Tibial artery (tissue), 4 donors: ENCODE data around the gene MCC.

Experiments
- DNase-seq, 2 donors: peaks; one replicate each; pipeline ENCODE4 v3.0.0-alpha.2; 2019
- H3K27ac ChIP-seq, 2 donors: fragments of 200-600 bp; sonication (generic) in 1 of 2; 1 replicate in 1 of 2; 2 replicates in 1 of 2; pipeline ENCODE4 v1.5.1; 2018 to 2019; ENCODE audit warnings: mild to moderate bottlenecking in 1 of 2
- H3K27me3 ChIP-seq, 2 donors: fragments of 200-600 bp; sonication (generic) in 1 of 2; one replicate each; pipeline versions ENCODE4 v1.5.1 to v1.6.0; 2016 to 2019
- H3K36me3 ChIP-seq, 3 donors: fragments of 200-600 bp; sonication (generic) in 2 of 3; one replicate each; pipeline ENCODE4 v1.5.1; 2016 to 2019; ENCODE audit warnings: mild to moderate bottlenecking in 2 of 3
- H3K4me1 ChIP-seq, 4 donors: fragments of 200-600 bp; sonication (generic) in 2 of 4; 1 replicate in 3 of 4; 2 replicates in 1 of 4; pipeline ENCODE4 v1.5.1; 2016 to 2019
- H3K4me3 ChIP-seq, 2 donors: fragments of 200-600 bp; sonication (generic) in 1 of 2; 1 replicate in 1 of 2; 2 replicates in 1 of 2; pipeline ENCODE4 v1.5.1; 2018 to 2019; ENCODE audit warnings: mild to moderate bottlenecking in 2 of 2
- H3K9me3 ChIP-seq, 3 donors: fragments of 200-600 bp; sonication (generic) in 1 of 3; one replicate each; pipeline ENCODE4 v1.5.1; 2016 to 2019
- intact Hi-C: fragments of 100-400 bp; cut with DNase I; formaldehyde crosslinking; loops from one replicate; pipeline ENCODE4 v1.15.0; 2023; ENCODE audit warnings: low total_unique reads
- TF ChIP-seq, protein P1 (sequence below), 2 experiments: fragments of 200-600 bp in 1 of 2; fragments of 450-650 bp in 1 of 2; IDR thresholded peaks; one replicate each; pipeline ENCODE4 v1.5.1; 2017 to 2019; ENCODE audit warnings: antibody characterized with exemption in 2 of 2, mild to moderate bottlenecking in 1 of 2, moderate library complexity in 1 of 2

The MCC gene

DNA sequence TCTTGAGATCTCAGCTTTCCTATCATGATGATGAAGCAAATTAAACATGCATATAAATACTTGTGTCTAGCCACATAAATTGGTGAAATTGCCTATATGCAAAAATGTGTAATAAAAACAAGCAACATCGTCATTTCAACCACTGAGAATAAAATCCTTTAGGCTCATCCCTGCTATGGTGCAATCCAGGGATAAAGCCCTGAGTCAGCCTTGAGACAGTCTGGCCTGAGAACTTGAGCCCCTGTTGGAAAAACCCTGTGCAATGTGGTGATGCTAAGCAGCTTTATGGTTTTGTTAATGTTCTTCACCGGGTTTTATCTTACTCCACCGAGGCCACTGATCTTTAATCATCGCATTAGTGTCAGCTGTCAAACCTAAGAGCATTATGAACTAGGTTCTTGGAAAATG, 341.1 kb downstream of the MCC start:
- no peaks in the 10 kb centered on the region for H3K9me3 ChIP-seq
- DNase-seq = no peak
- H3K27me3 ChIP-seq = no peaks in the 10 kb centered on the region
- no peaks in the 10 kb centered on the region for H3K4me1 ChIP-seq
- intact Hi-C loops = no loop called here
- H3K36me3 ChIP-seq = no peaks in the 10 kb centered on the region
- H3K27ac ChIP-seq = no peak overlapping the region
- TF ChIP-seq, protein P1, sequence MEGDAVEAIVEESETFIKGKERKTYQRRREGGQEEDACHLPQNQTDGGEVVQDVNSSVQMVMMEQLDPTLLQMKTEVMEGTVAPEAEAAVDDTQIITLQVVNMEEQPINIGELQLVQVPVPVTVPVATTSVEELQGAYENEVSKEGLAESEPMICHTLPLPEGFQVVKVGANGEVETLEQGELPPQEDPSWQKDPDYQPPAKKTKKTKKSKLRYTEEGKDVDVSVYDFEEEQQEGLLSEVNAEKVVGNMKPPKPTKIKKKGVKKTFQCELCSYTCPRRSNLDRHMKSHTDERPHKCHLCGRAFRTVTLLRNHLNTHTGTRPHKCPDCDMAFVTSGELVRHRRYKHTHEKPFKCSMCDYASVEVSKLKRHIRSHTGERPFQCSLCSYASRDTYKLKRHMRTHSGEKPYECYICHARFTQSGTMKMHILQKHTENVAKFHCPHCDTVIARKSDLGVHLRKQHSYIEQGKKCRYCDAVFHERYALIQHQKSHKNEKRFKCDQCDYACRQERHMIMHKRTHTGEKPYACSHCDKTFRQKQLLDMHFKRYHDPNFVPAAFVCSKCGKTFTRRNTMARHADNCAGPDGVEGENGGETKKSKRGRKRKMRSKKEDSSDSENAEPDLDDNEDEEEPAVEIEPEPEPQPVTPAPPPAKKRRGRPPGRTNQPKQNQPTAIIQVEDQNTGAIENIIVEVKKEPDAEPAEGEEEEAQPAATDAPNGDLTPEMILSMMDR (IDR thresholded peaks at IDR 0.05) = no peak
- no peak overlapping the region for H3K4me3 ChIP-seq

DNA sequence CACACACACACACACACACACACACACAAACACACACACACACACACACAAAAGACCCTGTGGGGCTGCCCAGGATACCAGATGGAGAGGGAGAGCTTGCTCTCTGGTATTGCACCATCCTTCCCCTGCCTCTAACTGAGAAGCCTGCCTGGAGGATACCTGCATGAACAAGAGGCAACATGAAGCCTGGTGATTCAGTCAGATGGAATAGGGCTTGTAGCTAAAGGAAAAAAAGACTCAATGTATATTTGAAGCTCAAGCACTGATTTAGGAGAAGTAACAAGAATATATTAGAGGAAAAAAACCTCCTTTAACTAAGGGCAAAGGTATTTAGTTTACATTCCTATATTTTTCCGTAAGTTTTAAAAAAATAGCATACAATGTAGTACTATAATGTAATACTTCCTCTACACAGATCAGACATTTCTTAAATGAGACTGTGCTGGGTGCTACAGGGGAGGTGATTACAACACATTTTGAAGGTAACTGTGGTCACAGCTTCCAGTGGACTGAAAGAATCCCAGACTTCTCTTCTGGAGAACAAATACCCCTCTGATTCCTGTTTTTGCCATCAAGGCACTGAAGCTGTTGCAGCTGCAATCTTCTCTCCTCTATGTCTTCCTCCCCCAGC, 342.4 kb downstream of the MCC start:
- Histone ChIP-seq H3K4me1 (no peaks in the 10 kb centered on the region), H3K4me3 (no peak overlapping the region), H3K27me3 (no peaks in the 10 kb centered on the region), H3K27ac (no peak overlapping the region), H3K36me3 (no peaks in the 10 kb centered on the region), H3K9me3 (no peaks in the 10 kb centered on the region)
- TF ChIP-seq, protein P1 (IDR thresholded peaks at IDR 0.05) = no peak
- intact Hi-C loops = no loop called here
- DNase-seq = no peak

DNA sequence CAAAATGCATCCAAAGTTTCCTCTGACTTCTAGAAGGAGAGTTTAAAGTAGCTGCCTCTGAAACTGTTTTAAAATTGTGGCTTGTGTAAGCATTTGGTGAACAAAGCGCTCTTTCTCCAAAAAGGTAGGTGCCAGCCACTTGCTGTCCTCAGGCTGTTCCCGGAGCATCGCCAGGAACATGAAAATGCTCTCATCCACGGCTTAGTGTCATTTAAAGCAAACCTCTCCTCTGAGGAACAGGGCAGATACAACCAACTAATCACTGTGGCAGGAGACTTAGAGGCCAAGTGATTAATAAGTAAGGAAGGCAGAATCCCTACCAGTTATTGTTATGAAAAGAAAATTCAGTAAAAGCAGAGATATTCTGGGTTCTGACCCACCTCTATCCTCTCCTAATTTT, 346.1 kb downstream of the MCC start:
- no peaks in the 10 kb centered on the region for H3K4me1 ChIP-seq
- intact Hi-C loops = no loop called here
- H3K9me3 ChIP-seq = no peaks in the 10 kb centered on the region
- no peak overlapping the region for H3K27ac ChIP-seq
- no peaks in the 10 kb centered on the region for H3K27me3 ChIP-seq
- TF ChIP-seq, protein P1 (IDR thresholded peaks at IDR 0.05) = no peak
- H3K4me3 ChIP-seq = no peak overlapping the region
- no peak for DNase-seq
- no peaks in the 10 kb centered on the region for H3K36me3 ChIP-seq

DNA sequence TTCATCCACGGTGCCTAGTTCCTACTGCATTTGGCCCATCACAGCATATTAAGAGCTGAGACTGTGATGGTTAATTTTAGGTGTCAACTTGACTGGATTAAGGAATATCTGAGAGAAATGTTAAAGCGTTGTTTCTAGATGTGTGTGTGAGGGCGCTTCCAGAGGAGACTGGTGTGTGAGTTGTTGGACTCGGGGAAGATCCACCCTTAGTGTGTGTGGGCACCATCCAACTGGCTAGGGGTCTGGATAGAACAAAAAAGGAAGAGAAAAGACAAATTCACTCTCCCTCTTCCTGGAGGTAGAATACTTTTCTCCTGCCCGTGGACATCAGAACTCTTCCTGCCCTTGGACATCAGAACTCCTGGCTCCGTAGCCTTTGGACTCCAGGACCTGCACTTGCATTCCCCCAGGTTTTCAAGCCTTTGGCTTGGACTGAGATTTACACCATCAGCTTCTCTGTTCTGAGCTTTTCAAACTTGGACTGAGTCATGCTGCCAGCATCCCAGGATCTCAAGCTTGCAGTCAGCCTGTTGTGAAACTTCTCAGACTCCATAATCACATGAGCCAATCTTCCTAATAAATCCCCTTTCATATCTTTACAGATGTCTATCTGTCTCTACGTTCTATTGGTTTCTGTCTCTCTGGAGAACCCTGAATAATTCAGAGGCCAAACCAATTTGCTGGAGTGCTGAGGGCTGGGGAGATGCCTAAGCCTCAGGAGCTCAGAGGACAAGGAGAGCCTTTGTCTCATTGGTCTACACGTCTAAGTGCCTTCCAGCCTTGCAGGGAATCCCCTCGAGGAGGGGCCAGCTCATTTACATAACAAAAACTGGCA, 347.2 kb downstream of the MCC start:
- intact Hi-C loops = no loop called here
- Histone ChIP-seq H3K27me3 (no peaks in the 10 kb centered on the region), H3K9me3 (no peaks in the 10 kb centered on the region), H3K4me3 (no peak overlapping the region), H3K4me1 (no peaks in the 10 kb centered on the region), H3K27ac (no peak overlapping the region), H3K36me3 (no peaks in the 10 kb centered on the region)
- TF ChIP-seq, protein P1 (IDR thresholded peaks at IDR 0.05) = no peak
- DNase-seq = peak in 1 of 2 donors; percentile 59

DNA sequence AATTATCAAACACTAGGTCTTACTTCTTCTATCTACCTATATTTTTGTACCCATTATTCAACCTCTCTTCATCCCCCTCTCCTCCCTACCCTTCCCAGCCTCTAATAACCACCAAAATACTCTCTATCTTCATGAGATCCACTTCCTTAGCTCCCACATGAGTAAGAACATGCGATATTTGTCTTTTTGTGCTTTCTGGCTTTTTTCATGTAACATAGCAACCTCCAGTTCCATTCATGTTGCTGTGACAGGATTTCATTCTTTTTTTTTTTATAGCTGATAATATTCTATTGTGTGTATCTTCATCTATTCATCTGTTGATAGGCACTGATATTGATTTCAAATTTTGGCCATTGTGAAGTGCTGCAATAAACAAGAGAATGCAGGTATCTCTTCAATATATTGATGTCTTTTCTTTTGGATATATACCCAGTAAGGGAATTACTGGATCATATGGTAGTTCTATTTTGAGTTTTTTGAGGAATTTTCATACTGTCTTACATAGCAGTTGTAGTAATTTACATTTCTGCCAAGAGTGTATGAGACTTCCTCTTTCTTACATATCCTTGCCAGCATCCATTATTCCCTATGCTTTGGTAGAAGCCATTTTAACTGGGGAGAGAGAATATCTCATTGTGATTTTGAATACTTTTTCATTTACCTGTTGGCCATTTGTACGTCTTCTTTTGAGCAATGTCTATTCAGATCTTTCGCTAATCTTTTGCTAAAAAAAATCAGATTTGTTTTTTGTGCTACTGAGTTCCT, 354.9 kb downstream of the MCC start:
- intact Hi-C loops = no loop called here

More for the DNA sequence above, 354.9 kb downstream of the MCC start:
- Histone ChIP-seq H3K27ac (no peak overlapping the region), H3K9me3 (no peaks in the 10 kb centered on the region), H3K4me3 (no peak overlapping the region), H3K27me3 (no peaks in the 10 kb centered on the region), H3K4me1 (no peaks in the 10 kb centered on the region), H3K36me3 (no peaks in the 10 kb centered on the region)
- TF ChIP-seq, protein P1 (IDR thresholded peaks at IDR 0.05) = no peak
- no peak for DNase-seq
